Stimulated activated CD4-positive, alpha-beta T cell treated with anti-CD3 and anti-CD28 coated beads, Interleukin-1b, Interleukin-23, amount 100 ng/mL, for 1 hour (primary cell): ENCODE data around the gene LAG3.

Experiments
- DNase-seq, 2 donors: peaks; one replicate each; pipeline ENCODE4 v3.0.0-alpha.2; 2020; ENCODE audit warnings: low read depth in 2 of 2

The LAG3 gene

GRCh38 chr12:6790496-6791150 lies 18.3 kb downstream of the LAG3 start:
- no peak for DNase-seq

- DNase-seq = no peak
Observed at GRCh38 chr12:6791931-6792520, 19.7 kb downstream of the LAG3 start.

GRCh38 chr12:6792522-6793201 lies 20.3 kb downstream of the LAG3 start:
- DNase-seq = no peak

- no peak for DNase-seq
Observed at GRCh38 chr12:6795088-6795487, 22.8 kb downstream of the LAG3 start.

GRCh38 chr12:6796576-6796975 lies 24.3 kb downstream of the LAG3 start:
- DNase-seq = no peak

GRCh38 chr12:6799147-6799546 lies 26.8 kb downstream of the LAG3 start:
- no peak for DNase-seq

GRCh38 chr12:6807170-6807569 lies 34.9 kb downstream of the LAG3 start:
- DNase-seq = no peak

GRCh38 chr12:6809056-6809455 lies 36.7 kb downstream of the LAG3 start:
- no peak for DNase-seq

- no peak for DNase-seq
Observed at GRCh38 chr12:6810758-6811157, 38.4 kb downstream of the LAG3 start.

GRCh38 chr12:6813363-6813762 lies 41.0 kb downstream of the LAG3 start:
- no peak for DNase-seq

- DNase-seq = no peak
Observed at GRCh38 chr12:6816598-6816997, 44.3 kb downstream of the LAG3 start.

GRCh38 chr12:6817098-6817497 lies 44.8 kb downstream of the LAG3 start:
- DNase-seq = no peak

- no peak for DNase-seq
Observed at GRCh38 chr12:6817662-6818157, 45.4 kb downstream of the LAG3 start.

GRCh38 chr12:6818222-6818621 lies 45.9 kb downstream of the LAG3 start:
- DNase-seq = no peak

- DNase-seq = no peak
Observed at GRCh38 chr12:6818645-6819044, 46.3 kb downstream of the LAG3 start.

- no peak for DNase-seq
Observed at GRCh38 chr12:6819106-6820030, 47.0 kb downstream of the LAG3 start.

GRCh38 chr12:6820166-6820565 lies 47.8 kb downstream of the LAG3 start:
- no peak for DNase-seq

GRCh38 chr12:6821591-6822425 lies 49.5 kb downstream of the LAG3 start, which contains the start of gene GPR162:
Gene GPR162, plus strand, starts transcription at chr12:6821821. Its CDS starts 2,078 bp downstream, at chr12:6823899.
- no peak for DNase-seq

GRCh38 chr12:6822426-6823135 lies 50.3 kb downstream of the LAG3 start:
- no peak for DNase-seq
